ENCODE measurements around the gene PLXNB1.

Gene PLXNB1

DNA sequence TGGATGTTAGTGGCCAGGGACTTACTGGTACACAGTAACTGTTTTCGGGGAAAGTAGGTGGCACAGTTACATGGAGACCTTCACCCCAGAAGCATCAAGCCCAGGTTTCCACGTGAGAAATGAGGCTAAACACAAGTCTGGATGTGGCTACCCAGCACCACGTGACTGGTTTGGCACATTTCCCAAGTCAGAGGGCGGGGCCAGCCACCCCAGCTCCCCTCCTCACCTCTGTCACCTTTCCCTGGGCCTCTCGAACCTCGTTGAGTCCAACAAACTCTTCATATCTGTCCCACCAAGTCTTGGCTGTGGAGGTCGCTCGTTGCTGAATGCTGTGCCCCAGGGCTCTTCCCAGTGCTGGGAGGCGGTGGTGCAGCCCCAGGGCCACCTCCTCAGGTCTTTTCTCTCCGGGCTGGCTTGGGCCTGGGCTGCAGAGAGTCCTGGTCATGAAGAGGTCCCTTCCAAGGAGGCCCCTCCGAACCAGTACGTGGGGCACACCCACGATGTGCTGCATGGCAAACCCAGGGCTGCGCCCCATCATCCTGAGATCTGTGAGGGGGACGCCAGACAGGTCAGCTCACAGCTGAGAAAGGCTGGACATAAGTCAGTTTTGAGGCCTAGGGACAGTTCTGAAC lies 4.8 kb upstream of the PLXNB1 start:
- in situ Hi-C loops (cut with HindIII; ENCODE audit: low sequenced_read_pairs), result loop anchor here (5.0 to 25.0 kb wide), 2 partner anchors 37 to 172 kb away; no protein-coding TSS in a partner anchor
- no peak for DNase-seq (ENCODE audit: low read depth)
- TF ChIP-seq, protein P1, sequence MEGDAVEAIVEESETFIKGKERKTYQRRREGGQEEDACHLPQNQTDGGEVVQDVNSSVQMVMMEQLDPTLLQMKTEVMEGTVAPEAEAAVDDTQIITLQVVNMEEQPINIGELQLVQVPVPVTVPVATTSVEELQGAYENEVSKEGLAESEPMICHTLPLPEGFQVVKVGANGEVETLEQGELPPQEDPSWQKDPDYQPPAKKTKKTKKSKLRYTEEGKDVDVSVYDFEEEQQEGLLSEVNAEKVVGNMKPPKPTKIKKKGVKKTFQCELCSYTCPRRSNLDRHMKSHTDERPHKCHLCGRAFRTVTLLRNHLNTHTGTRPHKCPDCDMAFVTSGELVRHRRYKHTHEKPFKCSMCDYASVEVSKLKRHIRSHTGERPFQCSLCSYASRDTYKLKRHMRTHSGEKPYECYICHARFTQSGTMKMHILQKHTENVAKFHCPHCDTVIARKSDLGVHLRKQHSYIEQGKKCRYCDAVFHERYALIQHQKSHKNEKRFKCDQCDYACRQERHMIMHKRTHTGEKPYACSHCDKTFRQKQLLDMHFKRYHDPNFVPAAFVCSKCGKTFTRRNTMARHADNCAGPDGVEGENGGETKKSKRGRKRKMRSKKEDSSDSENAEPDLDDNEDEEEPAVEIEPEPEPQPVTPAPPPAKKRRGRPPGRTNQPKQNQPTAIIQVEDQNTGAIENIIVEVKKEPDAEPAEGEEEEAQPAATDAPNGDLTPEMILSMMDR (IDR thresholded peaks at IDR 0.05; ENCODE audit: low read depth, low read length, missing control alignments), result no peak
- no peak overlapping the region for H3K4me3 ChIP-seq (ENCODE audit: low read depth, low read length)

DNA sequence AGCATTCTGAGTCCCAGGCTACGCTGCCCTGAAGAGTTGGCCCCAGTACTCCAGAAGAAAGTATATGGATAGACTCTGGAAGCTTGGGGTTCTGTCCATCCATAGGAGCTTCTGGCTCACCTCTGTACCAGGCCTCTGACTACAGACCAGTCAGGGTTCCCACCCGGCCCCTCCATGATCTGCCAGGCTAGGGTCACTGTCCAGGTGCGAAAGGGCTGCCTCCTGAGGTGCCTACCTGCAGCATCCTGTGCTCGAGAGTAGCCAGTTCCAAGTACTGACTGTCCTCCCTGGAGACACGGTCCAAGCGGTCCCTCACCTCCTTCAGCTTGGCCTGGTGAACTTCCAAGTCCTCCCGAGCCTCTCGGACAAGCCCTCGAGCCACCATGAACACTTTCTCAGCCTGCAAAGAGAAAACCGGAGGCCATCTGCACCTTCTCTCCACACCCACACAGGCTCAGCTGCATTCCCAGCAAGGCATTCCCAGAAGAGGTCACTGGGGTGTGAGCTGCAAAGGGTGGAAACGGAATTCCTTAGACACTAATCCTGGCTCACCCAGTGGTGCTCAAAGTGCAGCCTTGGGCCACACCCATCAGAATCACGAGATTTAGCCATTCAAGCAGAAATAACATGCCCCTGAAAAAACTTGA lies 3.7 kb upstream of the PLXNB1 start:
- DNase-seq (ENCODE audit: low read depth), result no peak
- TF ChIP-seq, protein P1 (IDR thresholded peaks at IDR 0.05; ENCODE audit: low read depth, low read length, missing control alignments), result no peak
- in situ Hi-C loops (cut with HindIII; ENCODE audit: low sequenced_read_pairs), result loop anchor here (25.0 kb wide), 1 partner anchor 171 kb away; no protein-coding TSS in a partner anchor
- no peak overlapping the region for H3K4me3 ChIP-seq (ENCODE audit: low read depth, low read length)

DNA sequence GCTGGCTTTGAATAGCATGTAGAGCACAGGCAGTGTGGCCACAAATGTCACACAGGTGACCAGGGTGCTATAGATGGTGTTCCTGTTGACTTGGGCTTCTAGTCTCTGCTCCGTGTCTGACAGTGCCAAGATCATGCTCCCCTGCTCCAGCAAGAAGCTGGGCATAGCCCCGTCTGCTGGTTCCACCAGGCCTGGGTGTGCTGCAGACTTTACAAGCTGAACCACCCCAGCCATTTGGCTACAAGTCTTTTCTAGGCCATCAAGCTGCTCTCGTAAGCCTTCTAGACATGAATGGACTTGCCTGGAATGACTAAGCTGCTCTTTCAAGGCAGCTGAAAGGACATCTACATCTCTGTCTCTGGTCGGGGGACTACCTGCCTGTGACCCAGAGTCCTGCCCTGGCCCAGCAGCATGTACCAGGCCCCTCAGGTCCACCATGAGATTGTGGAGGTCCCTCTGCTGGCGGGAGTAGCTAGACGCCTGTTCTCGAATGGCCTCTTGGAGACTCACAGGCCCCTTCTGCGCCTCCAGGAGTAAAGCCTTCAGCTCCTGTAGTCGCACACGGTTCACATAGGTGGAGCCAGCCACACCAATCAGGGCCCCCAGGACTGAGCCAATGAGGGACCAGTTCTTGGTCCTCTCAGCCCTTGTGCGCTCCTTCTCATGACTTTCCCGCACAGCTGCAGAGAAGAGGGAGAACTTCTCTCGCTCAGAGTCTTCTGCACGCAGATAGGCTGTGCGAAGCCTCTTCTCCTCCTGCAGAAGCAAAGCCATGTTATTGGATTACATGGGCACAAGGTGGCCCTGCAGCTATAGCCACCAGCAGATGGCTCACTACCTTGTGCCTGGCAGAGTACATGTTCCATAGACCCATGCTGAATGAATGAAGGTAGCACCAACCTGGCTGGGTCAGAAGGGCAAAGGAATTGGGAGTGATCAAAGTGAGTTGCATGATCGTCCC lies 2.8 kb upstream of the PLXNB1 start:
- no peak for DNase-seq (ENCODE audit: low read depth)
- H3K4me3 ChIP-seq (ENCODE audit: low read depth, low read length), result no peak overlapping the region
- TF ChIP-seq, protein P1 (IDR thresholded peaks at IDR 0.05; ENCODE audit: low read depth, low read length, missing control alignments), result peak; percentile 11
- in situ Hi-C loops (cut with HindIII; ENCODE audit: low sequenced_read_pairs), result loop anchor here (25.0 kb wide), 1 partner anchor 170 kb away; no protein-coding TSS in a partner anchor

DNA sequence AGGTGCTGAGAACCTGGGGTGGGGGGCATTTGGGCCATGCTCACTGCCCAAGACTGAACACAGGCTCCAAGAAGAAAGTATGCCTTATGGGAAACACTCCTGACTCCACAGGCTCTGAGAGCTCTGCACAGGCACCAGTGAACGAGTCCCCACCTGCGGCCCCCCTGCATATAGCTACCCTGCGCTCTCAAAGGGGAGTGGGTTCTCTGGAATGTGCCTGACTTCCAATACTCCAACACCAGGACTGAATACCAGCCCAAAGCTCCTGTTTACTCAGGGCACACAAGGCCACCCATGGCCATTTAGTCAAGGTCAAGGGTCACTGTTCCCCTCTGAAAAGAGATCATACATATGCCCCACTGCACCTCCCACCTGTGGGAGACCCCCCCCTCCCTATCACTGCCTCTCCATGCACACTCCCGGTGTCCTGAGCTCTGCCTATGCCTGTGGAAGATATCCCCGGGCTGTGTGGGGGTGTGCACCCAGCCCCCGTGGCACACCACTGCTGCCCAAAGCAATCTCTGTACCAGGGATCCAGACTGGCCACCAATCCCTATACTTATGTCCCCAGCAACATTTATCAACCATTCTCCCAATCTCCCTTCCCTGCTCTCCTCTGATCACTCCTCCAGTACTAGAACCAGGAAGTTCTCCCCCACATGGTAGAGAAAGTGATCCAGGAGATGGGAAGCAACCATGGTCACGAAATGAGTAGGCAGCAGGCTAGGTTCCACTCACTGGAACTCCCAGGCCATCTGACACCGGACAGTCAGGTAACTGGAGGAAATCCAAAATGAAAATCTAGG lies 1.5 kb upstream of the PLXNB1 start:
- in situ Hi-C loops (cut with HindIII; ENCODE audit: low sequenced_read_pairs), result loop anchor here (25.0 kb wide), 1 partner anchor 169 kb away; no protein-coding TSS in a partner anchor

DNA sequence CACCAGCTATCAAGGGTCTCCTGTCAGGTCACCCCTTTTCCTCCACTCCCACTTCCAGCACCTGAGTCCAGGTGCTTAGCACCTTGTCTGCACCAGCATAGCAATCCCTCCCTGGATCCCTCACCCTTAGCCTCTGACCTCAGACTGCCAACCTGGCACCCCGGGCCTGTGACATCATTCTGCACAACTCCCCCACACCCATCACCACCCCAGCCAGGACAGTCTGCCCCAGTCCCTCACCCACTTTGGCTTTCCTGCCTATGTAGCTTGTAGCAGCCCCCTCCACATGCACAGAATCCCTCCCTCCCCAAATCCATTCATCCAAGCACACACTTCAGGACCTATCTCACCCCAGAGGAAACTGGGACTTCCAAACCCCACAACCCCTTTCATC lies 819 bp upstream of the PLXNB1 start:
- H3K4me3 ChIP-seq (ENCODE audit: low read depth, low read length), result no peak overlapping the region
- no peak for DNase-seq (ENCODE audit: low read depth)
- TF ChIP-seq, protein P1 (IDR thresholded peaks at IDR 0.05; ENCODE audit: low read depth, low read length, missing control alignments), result no peak
- in situ Hi-C loops (cut with HindIII; ENCODE audit: low sequenced_read_pairs), result loop anchor here (25.0 kb wide), 1 partner anchor 168 kb away; no protein-coding TSS in a partner anchor

More for the DNA sequence above, 1.5 kb upstream of the PLXNB1 start:
- no peak overlapping the region for H3K4me3 ChIP-seq (ENCODE audit: low read depth, low read length)
- no peak for DNase-seq (ENCODE audit: low read depth)
- TF ChIP-seq, protein P1 (IDR thresholded peaks at IDR 0.05; ENCODE audit: low read depth, low read length, missing control alignments), result no peak

Measured in astrocyte of the cerebellum (primary cell).